Fibroblast of villous mesenchyme (primary cell): ENCODE measurements around the gene CCDC88B. TPM values are rescaled to one million over a fixed set of nuclear protein-coding genes. Genes with fewer than 3 reads are reported as not detected.

Source experiments
- DNase-seq: peaks from one replicate; pipeline ENCODE4 v3.0.0-alpha.2; 2010; ENCODE audit warnings: low read depth
- H3K4me3 ChIP-seq: 2 replicates; pipeline ENCODE4 v1.5.1; 2011; ENCODE audit warnings: low read depth, mild to moderate bottlenecking, low read length
- total RNA-seq: library from RNA; depleted of rRNA; stranded (reverse); fragments of >200 nt; gene quantifications from 2 replicates; pipeline ENCODE4 v1.2.3, GENCODE V29; 2012
- TF ChIP-seq, protein P1 (sequence below): IDR thresholded peaks from 2 replicates; pipeline ENCODE4 v1.5.1; 2012; ENCODE audit warnings: low read depth, mild to moderate bottlenecking, low read length; ENCODE audit not compliant: insufficient read depth

CCDC88B gene
- total RNA-seq, 1 donor: 1.7 TPM

DNA sequence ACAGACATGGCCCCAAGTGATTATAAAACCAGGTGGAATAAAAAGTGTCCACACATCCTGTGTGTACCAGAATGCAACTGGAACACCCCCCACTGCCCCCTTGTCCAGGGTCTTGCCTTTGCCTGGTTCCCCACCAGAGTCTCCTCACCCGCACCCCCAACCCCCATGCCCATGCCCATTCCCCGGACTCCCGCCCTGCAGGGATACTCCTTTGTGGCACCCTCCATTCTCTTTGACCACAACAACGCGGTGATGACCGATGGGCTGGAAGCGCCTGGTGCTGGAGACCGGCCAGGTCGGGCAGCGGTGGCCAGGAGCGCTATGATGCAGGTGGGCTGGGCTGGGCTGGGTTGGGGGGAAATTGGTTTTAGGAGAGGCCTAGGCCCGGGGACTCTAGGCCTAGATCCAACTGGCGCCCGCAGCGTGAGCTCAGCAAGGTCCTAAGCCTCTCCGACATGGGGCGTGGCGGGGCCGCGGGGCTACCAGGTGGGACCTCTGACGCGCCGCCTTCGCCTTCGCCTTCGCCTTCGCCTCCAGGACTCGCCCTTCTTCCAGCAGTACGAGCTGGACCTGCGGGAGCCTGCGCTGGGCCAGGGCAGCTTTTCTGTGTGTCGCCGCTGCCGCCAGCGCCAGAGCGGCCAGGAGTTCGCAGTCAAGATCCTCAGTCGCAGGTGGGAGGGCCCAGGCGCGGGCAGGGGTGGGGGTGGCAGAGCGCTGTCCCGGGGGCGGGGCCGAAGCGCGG is 28.1 kb downstream of the CCDC88B start:
- TF ChIP-seq, protein P1, sequence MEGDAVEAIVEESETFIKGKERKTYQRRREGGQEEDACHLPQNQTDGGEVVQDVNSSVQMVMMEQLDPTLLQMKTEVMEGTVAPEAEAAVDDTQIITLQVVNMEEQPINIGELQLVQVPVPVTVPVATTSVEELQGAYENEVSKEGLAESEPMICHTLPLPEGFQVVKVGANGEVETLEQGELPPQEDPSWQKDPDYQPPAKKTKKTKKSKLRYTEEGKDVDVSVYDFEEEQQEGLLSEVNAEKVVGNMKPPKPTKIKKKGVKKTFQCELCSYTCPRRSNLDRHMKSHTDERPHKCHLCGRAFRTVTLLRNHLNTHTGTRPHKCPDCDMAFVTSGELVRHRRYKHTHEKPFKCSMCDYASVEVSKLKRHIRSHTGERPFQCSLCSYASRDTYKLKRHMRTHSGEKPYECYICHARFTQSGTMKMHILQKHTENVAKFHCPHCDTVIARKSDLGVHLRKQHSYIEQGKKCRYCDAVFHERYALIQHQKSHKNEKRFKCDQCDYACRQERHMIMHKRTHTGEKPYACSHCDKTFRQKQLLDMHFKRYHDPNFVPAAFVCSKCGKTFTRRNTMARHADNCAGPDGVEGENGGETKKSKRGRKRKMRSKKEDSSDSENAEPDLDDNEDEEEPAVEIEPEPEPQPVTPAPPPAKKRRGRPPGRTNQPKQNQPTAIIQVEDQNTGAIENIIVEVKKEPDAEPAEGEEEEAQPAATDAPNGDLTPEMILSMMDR: no peak
- H3K4me3 ChIP-seq: no peak overlapping the region
- no peak for DNase-seq

DNA sequence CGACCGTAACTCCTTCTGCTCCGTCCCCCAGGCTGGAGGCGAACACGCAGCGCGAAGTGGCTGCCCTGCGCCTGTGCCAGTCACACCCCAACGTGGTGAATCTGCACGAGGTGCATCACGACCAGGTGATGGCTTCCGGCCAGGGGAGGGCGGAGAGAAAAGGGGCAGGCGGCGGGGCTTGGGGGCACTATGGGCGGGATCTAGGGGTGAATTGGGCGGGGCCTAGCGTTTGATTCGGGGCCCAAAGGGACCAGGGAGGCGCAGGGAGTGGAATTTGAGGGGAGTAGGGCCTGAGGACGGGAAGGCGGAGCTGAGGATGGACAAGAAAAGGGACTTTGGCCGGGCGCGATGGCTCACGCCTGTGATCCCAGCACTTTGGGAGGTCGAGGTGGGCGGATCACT is 28.7 kb downstream of the CCDC88B start:
- no peak overlapping the region for H3K4me3 ChIP-seq
- TF ChIP-seq, protein P1: no peak
- no peak for DNase-seq

DNA sequence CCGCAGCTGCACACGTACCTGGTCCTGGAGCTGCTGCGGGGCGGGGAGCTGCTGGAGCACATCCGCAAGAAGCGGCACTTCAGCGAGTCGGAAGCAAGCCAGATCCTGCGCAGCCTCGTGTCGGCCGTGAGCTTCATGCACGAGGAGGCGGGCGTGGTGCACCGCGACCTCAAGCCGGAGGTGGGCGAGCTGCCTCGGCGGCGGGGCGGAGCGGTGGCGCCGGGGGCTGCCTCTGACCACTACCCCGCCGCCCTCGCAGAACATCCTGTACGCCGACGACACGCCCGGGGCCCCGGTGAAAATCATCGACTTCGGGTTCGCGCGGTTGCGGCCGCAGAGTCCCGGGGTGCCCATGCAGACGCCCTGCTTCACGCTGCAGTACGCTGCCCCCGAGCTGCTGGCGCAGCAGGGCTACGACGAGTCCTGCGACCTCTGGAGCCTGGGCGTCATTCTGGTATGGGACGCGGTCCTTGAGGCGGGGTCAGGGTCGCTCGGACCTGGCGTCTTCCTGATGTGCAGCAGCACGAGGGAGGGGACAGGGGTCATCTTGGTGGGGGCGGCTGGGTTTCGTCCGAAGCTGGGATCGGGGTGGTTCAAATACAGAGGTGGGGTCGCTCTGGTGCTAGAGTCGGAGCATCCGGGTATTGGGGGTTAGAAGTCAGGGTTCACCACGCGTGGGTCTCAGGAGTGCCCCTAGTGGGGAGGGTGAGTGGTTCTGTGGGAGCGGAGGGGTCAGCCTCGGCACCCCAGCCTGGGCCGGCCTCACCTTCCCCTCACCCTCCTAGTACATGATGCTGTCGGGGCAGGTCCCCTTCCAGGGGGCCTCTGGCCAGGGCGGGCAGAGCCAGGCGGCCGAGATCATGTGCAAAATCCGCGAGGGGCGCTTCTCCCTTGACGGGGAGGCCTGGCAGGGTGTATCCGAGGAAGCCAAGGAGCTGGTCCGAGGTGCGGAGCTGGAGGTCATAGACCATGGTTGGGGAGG is 29.7 kb downstream of the CCDC88B start:
- TF ChIP-seq, protein P1: no peak
- DNase-seq: no peak
- no peak overlapping the region for H3K4me3 ChIP-seq

DNA sequence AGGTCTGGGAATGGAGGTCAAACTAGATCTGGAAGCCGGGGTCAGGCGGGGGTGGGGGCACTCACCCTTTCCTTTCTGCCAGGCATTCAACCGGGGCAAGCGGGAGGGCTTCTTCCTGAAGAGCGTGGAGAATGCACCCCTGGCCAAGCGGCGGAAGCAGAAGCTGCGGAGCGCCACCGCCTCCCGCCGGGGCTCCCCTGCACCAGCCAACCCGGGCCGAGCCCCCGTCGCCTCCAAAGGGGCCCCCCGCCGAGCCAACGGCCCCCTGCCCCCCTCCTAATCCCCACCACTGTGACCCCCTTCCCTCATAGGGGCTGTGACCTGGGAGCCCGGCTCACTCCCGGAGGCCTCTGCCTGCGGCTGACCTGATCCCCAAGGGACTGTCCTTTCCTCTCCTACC is 31.2 kb downstream of the CCDC88B start:
- no peak overlapping the region for H3K4me3 ChIP-seq
- DNase-seq: no peak
- TF ChIP-seq, protein P1: no peak

DNA sequence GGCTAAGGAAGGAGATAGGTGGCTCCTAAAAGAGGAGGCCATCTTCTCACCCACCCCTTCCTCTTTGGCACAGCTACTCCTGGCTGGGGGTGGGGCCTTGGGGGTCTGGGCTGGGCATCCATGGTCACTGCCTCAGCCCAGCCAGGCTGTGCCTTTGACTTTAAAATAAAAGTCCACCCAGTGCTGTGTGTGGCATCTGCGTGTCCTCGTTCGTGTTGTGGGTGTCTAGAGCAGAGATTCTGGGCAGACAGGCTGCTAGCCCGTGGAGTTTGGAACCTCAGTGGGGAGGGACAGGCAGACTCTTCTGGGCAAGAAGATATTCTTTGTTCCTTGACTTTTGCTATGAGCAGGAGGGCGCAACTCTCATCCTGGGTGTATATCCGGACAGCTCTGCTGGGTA is 32.0 kb downstream of the CCDC88B start:
- no peak overlapping the region for H3K4me3 ChIP-seq
- DNase-seq: no peak
- TF ChIP-seq, protein P1: no peak

DNA sequence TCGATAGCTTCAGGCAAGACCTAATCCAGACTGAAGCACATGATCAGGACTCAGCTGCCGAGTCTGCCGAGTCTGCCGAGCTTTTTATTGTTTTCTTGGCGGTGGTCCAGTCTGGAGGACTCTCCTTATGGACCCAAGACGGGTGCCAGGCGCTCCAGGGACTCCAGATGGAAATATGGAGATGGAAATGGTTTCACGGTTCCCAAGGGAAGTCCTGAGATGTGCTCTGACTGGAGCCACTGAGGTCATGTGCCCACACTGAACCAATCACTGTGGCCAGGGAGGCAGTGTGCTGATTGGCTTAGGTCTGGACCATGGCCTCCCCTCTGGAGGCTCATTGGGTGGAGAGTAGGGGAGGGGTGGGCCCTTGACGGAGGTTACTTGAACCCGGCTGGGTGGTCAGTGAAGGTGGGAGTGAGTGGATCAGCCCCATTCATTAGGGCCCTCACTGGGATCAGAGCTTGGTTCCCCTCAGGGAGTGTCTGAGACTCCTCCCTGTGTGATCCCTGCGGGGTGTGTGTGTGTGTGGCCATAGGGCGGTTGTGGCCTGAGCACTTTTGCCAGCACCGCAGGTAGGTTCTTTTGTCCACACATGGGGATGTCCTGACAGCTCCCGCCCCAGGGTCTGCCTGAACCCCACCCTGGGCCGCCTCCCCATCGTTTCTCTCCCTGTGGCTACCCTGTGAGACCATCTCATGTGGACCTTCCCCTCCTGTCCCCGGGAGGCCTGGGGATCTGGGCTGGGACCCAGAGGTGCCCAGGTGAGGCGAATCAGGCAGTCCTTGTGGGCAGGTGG is 33.0 kb downstream of the CCDC88B start:
- TF ChIP-seq, protein P1: no peak
- peak overlapping the region; percentile 45 for H3K4me3 ChIP-seq
- DNase-seq: peak; percentile 80
